HL-60 (cell line): ENCODE results near the gene VSNL1.

ENCODE experiments used
- CTCF ChIP-seq: IDR thresholded peaks from one replicate; pipeline ENCODE4 v1.5.1; 2011; ENCODE audit warnings: low read length, control low read depth, inconsistent platforms; ENCODE audit not compliant: insufficient read depth
- GABPA ChIP-seq: IDR thresholded peaks from 2 replicates; pipeline ENCODE4 v1.6.1; 2012; ENCODE audit warnings: low read depth

GRCh38 chr2:17574406-17575073 lies 34.0 kb downstream of the VSNL1 start:
- TF ChIP-seq CTCF (no peak), GABPA (no peak)
